GM12874 (cell line): ENCODE results near the gene GPLD1.

Experiments
- CTCF ChIP-seq: IDR thresholded peaks from 2 replicates; pipeline ENCODE4 v1.5.1; 2011; ENCODE audit warnings: low read depth, mild to moderate bottlenecking, control low read depth, low read length, moderate library complexity; ENCODE audit not compliant: insufficient read depth

Gene GPLD1

GRCh38 chr6:24408719-24409410 lies 80.5 kb downstream of the GPLD1 start:
- no peak for TF ChIP-seq CTCF

GRCh38 chr6:24405262-24405661 lies 84.1 kb downstream of the GPLD1 start:
- no peak for TF ChIP-seq CTCF

- TF ChIP-seq CTCF, result no peak
Measured at GRCh38 chr6:24403501-24403824, 85.9 kb downstream of the GPLD1 start.

GRCh38 chr6:24402697-24403500 lies 86.5 kb downstream of the GPLD1 start, which contains the start of gene MRS2:
Gene MRS2, plus strand, starts transcription at chr6:24402936. Its CDS starts 111 bp downstream, at chr6:24403047.
- TF ChIP-seq CTCF, result no peak

- TF ChIP-seq CTCF, result no peak
Measured at GRCh38 chr6:24401458-24401857, 87.9 kb downstream of the GPLD1 start.

- TF ChIP-seq CTCF, result no peak
Measured at GRCh38 chr6:24397631-24398030, 91.7 kb downstream of the GPLD1 start.

GRCh38 chr6:24396824-24397223 lies 92.6 kb downstream of the GPLD1 start:
- TF ChIP-seq CTCF, result no peak
